ENCODE data around the gene SERPINA4. TPM values are rescaled to one million over a fixed set of nuclear protein-coding genes. Genes with fewer than 3 reads are reported as not detected.

SERPINA4 gene
- not detected for total RNA-seq

- Histone ChIP-seq H3K27ac (replicated peaks in 1 of 4) (no peak within 1 kb of the TSS), H3K9me3 (peaks cover 0 to 12% (median 2%) of the 10 kb centered on the region in 4 donors), H3K4me1 (no peaks in the 10 kb centered on the region), H3K36me3 (no peaks in the 10 kb centered on the region), H3K27me3 (peaks cover 0 to 6% (median 0%) of the 10 kb centered on the region in 4 donors), H3K4me3 (no peak within 1 kb of the TSS)
- no peak for DNase-seq (ENCODE audit: extremely low spot score)
- intact Hi-C loops (cut with DNase I): no loop called here
- 92% methylated on average over 11 of the region's 11 CpGs for WGBS
- TF ChIP-seq POLR2A (IDR thresholded peaks at IDR 0.05; ENCODE audit: low read depth): no peak
These were observed at the start of gene SERPINA4 for GRCh38 chr14:94560751-94561655. Gene SERPINA4, plus strand, starts transcription at chr14:94561442. Its CDS starts 2,041 bp downstream, at chr14:94563483.

- Histone ChIP-seq H3K9me3 (no peaks in the 10 kb centered on the region), H3K27ac (replicated peaks in 1 of 4) (no peak overlapping the region), H3K27me3 (peaks cover 0 to 31% (median 0%) of the 10 kb centered on the region in 4 donors), H3K36me3 (no peaks in the 10 kb centered on the region), H3K4me1 (no peaks in the 10 kb centered on the region), H3K4me3 (no peak overlapping the region)
- no peak for TF ChIP-seq POLR2A (IDR thresholded peaks at IDR 0.05; ENCODE audit: low read depth)
- TF ChIP-seq CTCF (IDR thresholded peaks at IDR 0.05): no peak
- TF ChIP-seq POLR2AphosphoS5 (IDR thresholded peaks at IDR 0.05): no peak
- TF ChIP-seq EP300 (IDR thresholded peaks at IDR 0.05): no peak
- intact Hi-C loops (cut with DNase I): no loop called here
- 79% methylated on average over 7 of the region's 7 CpGs for WGBS
- no peak for DNase-seq (ENCODE audit: extremely low spot score)
These were observed 46.9 kb upstream of the SERPINA4 start for GRCh38 chr14:94514351-94514750.

- no peaks in the 10 kb centered on the region for H3K36me3 ChIP-seq
- H3K4me3 ChIP-seq: no peak overlapping the region
- peaks cover 0 to 31% (median 0%) of the 10 kb centered on the region in 4 donors for H3K27me3 ChIP-seq
- no peaks in the 10 kb centered on the region for H3K4me1 ChIP-seq
- no peak for DNase-seq (ENCODE audit: extremely low spot score)
- TF ChIP-seq CTCF (IDR thresholded peaks at IDR 0.05) (no peak), POLR2AphosphoS5 (IDR thresholded peaks at IDR 0.05) (no peak), EP300 (IDR thresholded peaks at IDR 0.05) (no peak), POLR2A (IDR thresholded peaks at IDR 0.05; ENCODE audit: low read depth) (no peak)
- no peaks in the 10 kb centered on the region for H3K9me3 ChIP-seq
- 83% methylated on average over 9 of the region's 9 CpGs for WGBS
- no peak overlapping the region for H3K27ac ChIP-seq (replicated peaks in 1 of 4)
- intact Hi-C loops (cut with DNase I): no loop called here
These were observed 45.8 kb upstream of the SERPINA4 start for GRCh38 chr14:94515426-94515825.

- Histone ChIP-seq H3K36me3 (no peaks in the 10 kb centered on the region), H3K9me3 (no peaks in the 10 kb centered on the region), H3K27ac (replicated peaks in 1 of 4) (no peak overlapping the region), H3K4me3 (no peak overlapping the region), H3K4me1 (no peaks in the 10 kb centered on the region), H3K27me3 (peaks cover 0 to 31% (median 0%) of the 10 kb centered on the region in 4 donors)
- intact Hi-C loops (cut with DNase I): no loop called here
- no peak for DNase-seq (ENCODE audit: extremely low spot score)
- TF ChIP-seq EP300 (IDR thresholded peaks at IDR 0.05) (no peak), POLR2A (IDR thresholded peaks at IDR 0.05; ENCODE audit: low read depth) (no peak), POLR2AphosphoS5 (IDR thresholded peaks at IDR 0.05) (no peak), CTCF (IDR thresholded peaks at IDR 0.05) (no peak)
- WGBS: 87% methylated on average over 6 of the region's 6 CpGs
These were observed 45.4 kb upstream of the SERPINA4 start for GRCh38 chr14:94515856-94516255.

- H3K4me1 ChIP-seq: no peaks in the 10 kb centered on the region
- H3K9me3 ChIP-seq: no peaks in the 10 kb centered on the region
- TF ChIP-seq POLR2AphosphoS5 (IDR thresholded peaks at IDR 0.05) (no peak), EP300 (IDR thresholded peaks at IDR 0.05) (no peak), POLR2A (IDR thresholded peaks at IDR 0.05; ENCODE audit: low read depth) (no peak), CTCF (IDR thresholded peaks at IDR 0.05) (no peak)
- H3K27ac ChIP-seq (replicated peaks in 1 of 4): no peak overlapping the region
- H3K36me3 ChIP-seq: no peaks in the 10 kb centered on the region
- H3K27me3 ChIP-seq: peaks cover 0 to 31% (median 0%) of the 10 kb centered on the region in 4 donors
- no peak overlapping the region for H3K4me3 ChIP-seq
- intact Hi-C loops (cut with DNase I): no loop called here
- no peak for DNase-seq (ENCODE audit: extremely low spot score)
- 55% methylated on average over 10 of the region's 10 CpGs for WGBS
These were observed 44.0 kb upstream of the SERPINA4 start for GRCh38 chr14:94517248-94517640.

Measured in esophagus muscularis mucosa (tissue), 4 donors.